K562 treated with DMSO at 1 percent for 48 hours (cell line): ENCODE measurements around the gene COL6A5. TPM values are rescaled to one million over a fixed set of nuclear protein-coding genes. Genes with fewer than 3 reads are reported as not detected.

ENCODE experiments used
- total RNA-seq: library from RNA; unstranded; fragments of 300-600 nt; gene quantifications from 2 replicates; pipeline ENCODE4 v1.2.3, GENCODE V29; 2022; ENCODE audit warnings: low replicate concordance; ENCODE audit errors: extremely low read depth

Gene COL6A5, protein sequence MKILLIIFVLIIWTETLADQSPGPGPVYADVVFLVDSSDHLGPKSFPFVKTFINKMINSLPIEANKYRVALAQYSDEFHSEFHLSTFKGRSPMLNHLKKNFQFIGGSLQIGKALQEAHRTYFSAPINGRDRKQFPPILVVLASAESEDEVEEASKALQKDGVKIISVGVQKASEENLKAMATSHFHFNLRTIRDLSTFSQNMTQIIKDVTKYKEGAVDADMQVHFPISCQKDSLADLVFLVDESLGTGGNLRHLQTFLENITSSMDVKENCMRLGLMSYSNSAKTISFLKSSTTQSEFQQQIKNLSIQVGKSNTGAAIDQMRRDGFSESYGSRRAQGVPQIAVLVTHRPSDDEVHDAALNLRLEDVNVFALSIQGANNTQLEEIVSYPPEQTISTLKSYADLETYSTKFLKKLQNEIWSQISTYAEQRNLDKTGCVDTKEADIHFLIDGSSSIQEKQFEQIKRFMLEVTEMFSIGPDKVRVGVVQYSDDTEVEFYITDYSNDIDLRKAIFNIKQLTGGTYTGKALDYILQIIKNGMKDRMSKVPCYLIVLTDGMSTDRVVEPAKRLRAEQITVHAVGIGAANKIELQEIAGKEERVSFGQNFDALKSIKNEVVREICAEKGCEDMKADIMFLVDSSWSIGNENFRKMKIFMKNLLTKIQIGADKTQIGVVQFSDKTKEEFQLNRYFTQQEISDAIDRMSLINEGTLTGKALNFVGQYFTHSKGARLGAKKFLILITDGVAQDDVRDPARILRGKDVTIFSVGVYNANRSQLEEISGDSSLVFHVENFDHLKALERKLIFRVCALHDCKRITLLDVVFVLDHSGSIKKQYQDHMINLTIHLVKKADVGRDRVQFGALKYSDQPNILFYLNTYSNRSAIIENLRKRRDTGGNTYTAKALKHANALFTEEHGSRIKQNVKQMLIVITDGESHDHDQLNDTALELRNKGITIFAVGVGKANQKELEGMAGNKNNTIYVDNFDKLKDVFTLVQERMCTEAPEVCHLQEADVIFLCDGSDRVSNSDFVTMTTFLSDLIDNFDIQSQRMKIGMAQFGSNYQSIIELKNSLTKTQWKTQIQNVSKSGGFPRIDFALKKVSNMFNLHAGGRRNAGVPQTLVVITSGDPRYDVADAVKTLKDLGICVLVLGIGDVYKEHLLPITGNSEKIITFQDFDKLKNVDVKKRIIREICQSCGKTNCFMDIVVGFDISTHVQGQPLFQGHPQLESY (N-terminal part only)
- total RNA-seq = not detected in 2 replicates

DNA sequence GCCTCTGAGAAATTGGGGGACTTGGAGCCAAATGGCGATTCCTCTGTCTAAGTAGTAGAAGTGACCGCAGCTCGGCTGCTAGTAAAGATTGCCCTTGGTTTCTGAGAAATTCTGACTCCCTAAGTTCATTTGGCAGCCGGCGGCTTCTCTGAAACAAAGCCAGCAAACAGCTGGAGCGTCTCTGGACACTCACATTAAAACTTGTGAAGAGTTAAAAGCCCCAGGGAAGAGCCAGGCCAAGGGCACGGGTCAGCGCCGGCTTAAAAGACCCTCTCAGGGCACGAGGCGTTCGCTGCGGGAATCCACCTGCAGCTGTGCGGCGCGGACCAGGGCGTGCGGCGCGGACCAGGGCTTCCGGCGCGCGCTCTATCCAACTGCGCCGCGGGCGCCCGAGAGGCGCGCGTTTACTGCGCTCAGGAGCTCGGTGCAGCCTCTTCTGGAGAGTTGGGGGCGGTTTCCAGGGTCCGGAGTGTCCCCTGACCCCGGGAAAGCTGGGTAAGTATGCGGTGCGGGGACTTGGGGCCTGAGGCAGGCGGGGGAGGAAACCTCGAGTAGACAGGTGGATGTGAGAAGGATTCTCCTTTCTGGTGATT lies at the start of gene COL6A5:
Gene COL6A5 (plus strand): TSS at position 186 of the 593 bp plus-strand sequence. CDS start 27,967 bp downstream, outside the sequence.

DNA sequence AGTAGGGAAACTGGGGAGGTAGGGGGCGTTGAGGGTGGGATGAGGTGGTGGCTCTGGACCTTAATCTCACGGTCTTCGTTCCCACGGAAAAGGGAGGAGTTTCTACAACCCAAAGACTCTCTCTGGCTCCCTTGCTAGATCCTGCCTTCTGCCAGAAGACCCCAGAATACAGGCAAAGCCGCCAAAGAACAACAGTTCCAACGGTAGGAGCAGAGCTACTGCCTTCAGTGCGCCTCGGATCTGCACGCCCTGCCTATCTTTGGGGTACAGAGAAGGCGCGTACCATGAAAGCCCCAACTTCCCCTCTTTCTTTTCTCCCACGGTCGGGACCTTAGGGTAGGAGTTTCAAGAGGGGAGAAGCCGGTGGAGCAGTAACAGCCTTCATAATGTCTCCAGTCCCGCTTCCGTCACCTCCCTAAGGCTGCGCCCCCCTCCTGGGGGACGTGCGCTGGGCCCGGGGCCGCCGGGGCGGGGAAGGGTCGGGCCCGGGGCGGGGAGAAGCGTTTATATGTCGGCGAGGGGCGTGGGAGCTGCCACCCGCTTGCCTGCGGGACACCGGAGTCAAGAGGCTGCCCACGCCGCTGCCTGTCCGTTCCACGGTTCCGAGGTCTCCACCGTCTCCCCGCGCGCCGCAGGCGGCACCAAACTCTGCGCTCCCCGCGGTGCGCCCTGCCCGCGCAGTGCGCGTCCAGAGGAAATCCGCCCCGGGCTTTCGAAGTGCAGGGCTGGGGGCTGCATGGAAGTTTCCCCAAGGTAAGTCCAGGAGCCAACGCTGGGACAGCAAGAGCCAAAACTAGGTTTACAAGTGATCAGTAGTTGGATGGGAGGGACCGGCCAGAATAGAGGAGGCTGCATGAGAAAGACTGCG lies 171.4 kb downstream of the COL6A5 start, which contains the start of gene COL6A6:
Gene COL6A6 (plus strand): TSS at position 533 of the 868 bp plus-strand sequence. CDS start 43,188 bp downstream, outside the sequence.

Other genes starting within 250 kb of the COL6A5 start
- not detected in 2 replicates for gene COL6A6, start 171.5 kb downstream of the COL6A5 start, total RNA-seq